Mesendoderm (in vitro differentiated cells): ENCODE results near the gene HBG2.
A peak's percentile ranks its signal among the peaks of the same experiment; 100 is the strongest.

ENCODE experiments used
- DNase-seq: peaks from one replicate; pipeline ENCODE4 v3.0.0; 2013
- H2AK5ac ChIP-seq: 2 replicates; pipeline ENCODE4 v1.6.1; 2013; ENCODE audit warnings: low read length, inconsistent platforms
- H2BK120ac ChIP-seq: 2 replicates; pipeline ENCODE4 v1.6.1; 2013; ENCODE audit warnings: low read depth, mild to moderate bottlenecking, low read length, moderate library complexity, mixed read lengths
- H2BK15ac ChIP-seq: replicated peaks from 2 replicates; pipeline ENCODE4 v1.6.1; 2013; ENCODE audit warnings: low read depth, mild to moderate bottlenecking, moderate library complexity
- H2BK5ac ChIP-seq: 2 replicates; pipeline ENCODE4 v1.6.1; 2013; ENCODE audit warnings: low read length, inconsistent platforms
- H3K18ac ChIP-seq: 2 replicates; pipeline ENCODE4 v1.6.1; 2013; ENCODE audit warnings: mild to moderate bottlenecking, low read length, mixed read lengths
- H3K23ac ChIP-seq: one replicate; pipeline ENCODE4 v1.6.1; 2013; ENCODE audit warnings: low read length
- H3K27ac ChIP-seq: 2 replicates; pipeline ENCODE4 v1.5.1; 2013; ENCODE audit warnings: low read depth, mild to moderate bottlenecking, inconsistent platforms, low read length, moderate library complexity
- H3K27me3 ChIP-seq: 2 replicates; pipeline ENCODE4 v1.6.1; 2013; ENCODE audit warnings: low read length, control low read depth, mild to moderate bottlenecking, inconsistent platforms; ENCODE audit not compliant: insufficient read depth, poor library complexity
- H3K36me3 ChIP-seq: 2 replicates; pipeline ENCODE4 v1.6.1; 2013; ENCODE audit warnings: low read length, inconsistent platforms; ENCODE audit not compliant: control insufficient read depth, insufficient read depth
- H3K4ac ChIP-seq: one replicate; pipeline ENCODE4 v1.6.1; 2013; ENCODE audit warnings: low read depth, mild to moderate bottlenecking, low read length, moderate library complexity
- H3K4me1 ChIP-seq: 2 replicates; pipeline ENCODE4 v1.6.1; 2013; ENCODE audit warnings: low read depth, low read length, inconsistent platforms; ENCODE audit not compliant: control insufficient read depth
- H3K4me2 ChIP-seq: 2 replicates; pipeline ENCODE4 v1.6.1; 2013; ENCODE audit warnings: low read length
- H3K4me3 ChIP-seq: 2 replicates; pipeline ENCODE4 v1.5.1; 2013; ENCODE audit warnings: mild to moderate bottlenecking, low read length
- H3K56ac ChIP-seq: one replicate; pipeline ENCODE4 v1.6.1; 2013; ENCODE audit warnings: low read length
- H3K79me1 ChIP-seq: 2 replicates; pipeline ENCODE4 v1.6.1; 2013; ENCODE audit warnings: low read length, inconsistent platforms
- H3K79me2 ChIP-seq: 2 replicates; pipeline ENCODE4 v1.6.1; 2013; ENCODE audit warnings: mild to moderate bottlenecking, low read length; ENCODE audit not compliant: control insufficient read depth, insufficient read depth
- H3K9ac ChIP-seq: 2 replicates; pipeline ENCODE4 v1.6.1; 2013; ENCODE audit warnings: low read length, inconsistent platforms
- H4K5ac ChIP-seq: one replicate; pipeline ENCODE4 v1.6.1; 2013; ENCODE audit warnings: low read length
- H4K8ac ChIP-seq: one replicate; pipeline ENCODE4 v1.6.1; 2013; ENCODE audit warnings: low read depth, mild to moderate bottlenecking, control low read depth, low read length, moderate library complexity
- WGBS: extraction: QIAGEN DNeasy Blood & Tissue Kit; methylation state at CpG from one replicate; pipeline ENCODE4 v1.1.7; 2013; ENCODE audit warnings: low lambda C conversion rate, missing lambda C conversion rate; ENCODE audit not compliant: insufficient coverage; ENCODE audit errors: extremely low coverage; 5-methylcytosine and 5-hydroxymethylcytosine counted together

HBG2 gene

GRCh38 chr11:5247472-5248192 is 6.9 kb downstream of the HBG2 start:
- Histone ChIP-seq H2BK120ac (no peak overlapping the region), H2AK5ac (no peak overlapping the region), H4K5ac (no peak overlapping the region), H3K4me1 (no peaks in the 10 kb centered on the region), H3K79me1 (no peaks in the 10 kb centered on the region), H3K36me3 (no peaks in the 10 kb centered on the region), H3K23ac (no peak overlapping the region), H3K56ac (no peak overlapping the region), H3K27ac (no peak overlapping the region), H3K79me2 (no peaks in the 10 kb centered on the region), H3K9ac (no peak overlapping the region), H3K4me2 (no peak overlapping the region), H4K8ac (no peak overlapping the region), H2BK5ac (no peak overlapping the region), H3K4ac (no peak overlapping the region), H2BK15ac (no peak overlapping the region), H3K18ac (no peak overlapping the region), H3K27me3 (no peaks in the 10 kb centered on the region), H3K4me3 (no peak overlapping the region)
- no CpG with 5 or more reads among the region's 3 CpGs for WGBS
- no peak for DNase-seq

GRCh38 chr11:5246772-5247471 is 7.7 kb downstream of the HBG2 start:
- H3K4me1 ChIP-seq = no peaks in the 10 kb centered on the region
- no CpG with 5 or more reads among the region's 6 CpGs for WGBS
- H2BK120ac ChIP-seq = no peak overlapping the region
- H3K9ac ChIP-seq = no peak overlapping the region
- H4K8ac ChIP-seq = no peak overlapping the region
- H2BK5ac ChIP-seq = no peak overlapping the region
- no peak overlapping the region for H4K5ac ChIP-seq
- no peak overlapping the region for H3K4ac ChIP-seq
- H3K23ac ChIP-seq = no peak overlapping the region
- H2BK15ac ChIP-seq = no peak overlapping the region
- no peak overlapping the region for H3K18ac ChIP-seq
- no peaks in the 10 kb centered on the region for H3K27me3 ChIP-seq
- H3K27ac ChIP-seq = no peak overlapping the region
- H3K79me2 ChIP-seq = no peaks in the 10 kb centered on the region
- no peak overlapping the region for H3K4me3 ChIP-seq
- no peaks in the 10 kb centered on the region for H3K36me3 ChIP-seq
- no peak overlapping the region for H3K56ac ChIP-seq
- no peak overlapping the region for H3K4me2 ChIP-seq
- no peak overlapping the region for H2AK5ac ChIP-seq
- H3K79me1 ChIP-seq = no peaks in the 10 kb centered on the region
- peak; percentile 10 for DNase-seq

- Histone ChIP-seq H3K4me3 (no peak overlapping the region), H3K4me1 (no peaks in the 10 kb centered on the region)
These were observed 9.4 kb downstream of the HBG2 start for GRCh38 chr11:5245155-5245554.

GRCh38 chr11:5243816-5244180 is 10.8 kb downstream of the HBG2 start:
- WGBS = no CpG with 5 or more reads among the region's 4 CpGs
- no peak overlapping the region for H2BK120ac ChIP-seq

More at GRCh38 chr11:5245155-5245554, 9.4 kb downstream of the HBG2 start:
- WGBS = no CpG with 5 or more reads among the region's 2 CpGs
- Histone ChIP-seq H3K79me1 (no peaks in the 10 kb centered on the region), H3K27me3 (no peaks in the 10 kb centered on the region), H4K5ac (no peak overlapping the region), H3K27ac (no peak overlapping the region), H3K23ac (no peak overlapping the region), H3K79me2 (no peaks in the 10 kb centered on the region), H3K18ac (no peak overlapping the region), H3K4ac (no peak overlapping the region), H3K4me2 (no peak overlapping the region), H3K36me3 (no peaks in the 10 kb centered on the region), H3K56ac (no peak overlapping the region), H2AK5ac (no peak overlapping the region), H4K8ac (no peak overlapping the region), H2BK5ac (no peak overlapping the region), H3K9ac (no peak overlapping the region), H2BK120ac (no peak overlapping the region), H2BK15ac (no peak overlapping the region)
- no peak for DNase-seq

GRCh38 chr11:5242933-5243815 is 11.4 kb downstream of the HBG2 start:
- H2BK120ac ChIP-seq = no peak overlapping the region
- no peaks in the 10 kb centered on the region for H3K79me1 ChIP-seq
- no peaks in the 10 kb centered on the region for H3K79me2 ChIP-seq
- H3K36me3 ChIP-seq = no peaks in the 10 kb centered on the region
- H3K23ac ChIP-seq = no peak overlapping the region
- no peak for DNase-seq
- no peak overlapping the region for H2BK15ac ChIP-seq
- H2AK5ac ChIP-seq = no peak overlapping the region
- no CpG with 5 or more reads among the region's 7 CpGs for WGBS
- no peak overlapping the region for H3K4me2 ChIP-seq
- H3K56ac ChIP-seq = no peak overlapping the region
- H4K5ac ChIP-seq = no peak overlapping the region
- no peak overlapping the region for H3K18ac ChIP-seq
- no peaks in the 10 kb centered on the region for H3K27me3 ChIP-seq
- no peak overlapping the region for H2BK5ac ChIP-seq
- no peak overlapping the region for H3K27ac ChIP-seq
- H3K4ac ChIP-seq = no peak overlapping the region
- no peaks in the 10 kb centered on the region for H3K4me1 ChIP-seq
- no peak overlapping the region for H3K9ac ChIP-seq
- no peak overlapping the region for H3K4me3 ChIP-seq
- no peak overlapping the region for H4K8ac ChIP-seq

More at GRCh38 chr11:5243816-5244180, 10.8 kb downstream of the HBG2 start:
- Histone ChIP-seq H3K36me3 (no peaks in the 10 kb centered on the region), H3K27ac (no peak overlapping the region), H3K79me1 (no peaks in the 10 kb centered on the region), H4K8ac (no peak overlapping the region), H2BK5ac (no peak overlapping the region), H2AK5ac (no peak overlapping the region), H3K23ac (no peak overlapping the region), H2BK15ac (no peak overlapping the region), H3K56ac (no peak overlapping the region), H3K4me3 (no peak overlapping the region), H3K4ac (no peak overlapping the region), H3K9ac (no peak overlapping the region), H3K4me1 (no peaks in the 10 kb centered on the region), H3K4me2 (no peak overlapping the region), H3K79me2 (no peaks in the 10 kb centered on the region), H4K5ac (no peak overlapping the region), H3K27me3 (no peaks in the 10 kb centered on the region), H3K18ac (no peak overlapping the region)
- DNase-seq = no peak
